Fibroblast of skin of abdomen (primary cell): ENCODE data around the gene ATF7IP2.
"Not testable (repeated sequence)": the region's sequence is repeated elsewhere in the genome, so short reads cannot be mapped to it uniquely, and the experiment has no call there.

Experiments used
- DNase-seq: peaks from one replicate; pipeline ENCODE4 v3.0.0-alpha.2; 2013

ATF7IP2 gene

DNA sequence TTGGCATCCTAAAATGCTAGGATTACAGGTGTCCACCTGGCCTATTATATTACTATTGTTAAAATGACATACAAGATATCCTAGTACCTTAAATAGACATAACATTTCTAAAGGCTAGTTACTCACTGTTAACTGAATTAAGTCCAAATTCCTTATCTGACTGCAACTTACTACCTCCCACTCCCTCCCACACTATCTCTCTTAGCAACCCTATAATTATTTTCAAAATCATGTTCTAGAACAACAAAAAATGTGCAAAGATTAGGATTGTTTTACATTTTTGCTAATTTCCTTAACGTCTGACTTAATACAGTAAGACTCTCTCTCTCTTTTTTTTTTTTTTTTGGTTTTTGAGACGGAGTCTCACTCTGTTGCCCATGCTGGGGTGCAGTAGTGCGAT lies 2.2 kb upstream of the ATF7IP2 start:
- DNase-seq: no peak

- DNase-seq: peak; percentile 4
Measured at GRCh38 chr16:10386517-10387100, 748 bp downstream of the ATF7IP2 start.

DNA sequence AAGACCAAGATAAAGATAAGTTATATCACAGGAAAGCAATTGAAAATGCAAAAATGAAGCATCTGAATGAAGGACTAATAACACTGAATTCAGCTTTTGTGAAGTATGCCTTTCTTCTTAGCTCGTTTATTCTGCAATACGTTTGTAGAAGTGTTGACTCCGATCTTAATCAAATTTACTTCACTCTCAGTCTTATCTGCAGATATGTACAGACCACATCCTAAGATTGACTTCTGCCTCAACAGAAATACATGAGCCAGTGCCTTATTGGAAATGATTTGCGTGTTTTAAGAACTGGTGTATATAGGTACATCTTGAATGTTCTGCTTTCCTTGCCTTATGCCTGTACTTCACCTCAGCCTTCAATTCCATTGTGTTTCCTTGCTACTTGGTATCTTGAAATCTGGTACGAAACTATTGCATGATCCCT lies 1.3 kb downstream of the ATF7IP2 start:
- no peak for DNase-seq

DNA sequence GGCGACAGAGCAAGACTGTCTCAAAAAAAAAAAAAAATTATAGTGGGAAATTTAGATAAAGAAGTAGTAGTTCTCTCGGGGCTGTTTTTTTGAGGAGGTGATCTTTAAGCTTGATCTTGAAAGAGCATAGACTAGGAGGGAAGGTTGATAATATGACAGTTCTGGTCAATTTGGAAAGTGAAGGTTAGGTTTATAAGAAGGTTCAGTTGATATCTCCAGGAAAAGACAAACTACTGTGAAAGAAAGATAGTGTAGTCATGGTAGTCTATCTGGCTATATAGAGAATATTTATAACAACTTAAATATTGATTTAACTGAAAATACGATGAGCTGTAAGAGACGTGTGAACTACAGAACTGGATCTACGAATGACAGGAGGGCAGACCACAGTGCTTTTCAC lies 3.1 kb downstream of the ATF7IP2 start:
- DNase-seq: no peak

DNA sequence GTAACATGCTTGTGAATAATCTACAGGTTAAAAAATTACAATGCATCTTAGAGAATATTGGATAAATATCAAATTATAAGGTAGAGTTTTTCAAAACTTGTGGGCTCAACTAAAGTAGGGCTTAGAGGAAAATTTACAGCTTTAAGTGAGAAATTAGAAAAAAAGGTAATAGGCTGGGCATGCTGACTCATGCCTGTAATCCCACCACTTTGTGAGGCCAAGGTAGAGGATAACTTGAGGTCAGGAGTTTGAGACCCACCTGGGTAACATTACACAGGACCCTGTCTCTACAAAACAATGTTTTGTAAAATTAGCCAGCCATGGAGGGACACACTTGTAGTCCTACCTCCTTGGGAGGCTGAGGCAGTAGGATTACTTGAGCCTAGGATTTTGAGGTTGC lies 4.5 kb downstream of the ATF7IP2 start:
- DNase-seq: no peak

- DNase-seq: no peak
Measured at GRCh38 chr16:10390867-10391266, 5.0 kb downstream of the ATF7IP2 start.

DNA sequence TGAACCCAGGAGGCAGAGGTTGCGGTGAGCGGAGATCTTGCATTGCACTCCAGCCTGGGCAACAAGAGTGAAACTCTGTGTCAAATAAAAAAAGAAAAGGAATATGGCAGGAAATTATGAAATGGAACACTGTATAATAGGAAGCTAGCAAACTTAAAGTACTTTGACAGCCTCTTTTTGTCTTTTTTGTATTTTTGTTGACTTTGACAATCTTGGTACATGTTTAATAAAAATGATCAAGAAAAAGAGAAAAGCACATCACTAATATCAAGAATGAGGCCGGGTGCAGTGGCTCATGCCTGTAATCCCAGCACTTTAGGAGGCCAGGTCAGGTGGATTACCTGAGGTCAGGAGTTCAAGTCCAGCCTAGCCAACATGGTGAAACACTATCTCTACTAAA lies 5.5 kb downstream of the ATF7IP2 start:
- DNase-seq: no peak

GRCh38 chr16:10402975-10403374 lies 17.1 kb downstream of the ATF7IP2 start:
- DNase-seq: no peak

DNA sequence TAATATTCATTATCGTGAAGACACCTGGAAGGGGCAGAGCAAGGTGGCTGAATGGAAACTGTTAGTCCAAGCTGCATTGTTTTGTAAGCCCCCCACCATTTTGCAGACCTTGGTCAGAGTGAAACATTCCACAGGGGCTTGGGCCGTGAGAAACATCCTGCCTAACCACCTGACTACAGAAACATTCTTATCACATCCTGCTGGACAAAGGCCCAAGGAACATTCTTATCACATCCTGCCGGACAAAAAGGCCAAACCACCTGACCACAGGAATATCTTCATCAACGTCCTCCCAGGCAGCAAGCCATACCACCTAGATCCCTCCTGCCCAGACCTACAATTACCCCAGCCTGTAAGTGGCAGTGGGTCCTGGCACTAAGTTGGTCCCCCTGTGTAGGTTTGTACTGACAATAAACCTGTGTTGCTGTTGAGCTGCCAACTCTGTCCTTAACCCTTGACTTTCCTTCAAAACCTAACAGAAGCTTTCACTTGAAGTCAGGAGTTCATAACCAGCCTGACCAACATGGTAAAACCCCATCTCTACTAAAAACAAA lies 19.6 kb downstream of the ATF7IP2 start:
- no peak for DNase-seq

GRCh38 chr16:10408824-10409381 lies 23.0 kb downstream of the ATF7IP2 start:
- no peak for DNase-seq

- DNase-seq: not testable (repeated sequence)
Measured at GRCh38 chr16:10409713-10410112, 23.9 kb downstream of the ATF7IP2 start.

GRCh38 chr16:10410469-10410868 lies 24.6 kb downstream of the ATF7IP2 start:
- DNase-seq: no peak

GRCh38 chr16:10412935-10413601 lies 27.2 kb downstream of the ATF7IP2 start:
- no peak for DNase-seq

GRCh38 chr16:10418204-10418603 lies 32.3 kb downstream of the ATF7IP2 start:
- not testable (repeated sequence) for DNase-seq

DNA sequence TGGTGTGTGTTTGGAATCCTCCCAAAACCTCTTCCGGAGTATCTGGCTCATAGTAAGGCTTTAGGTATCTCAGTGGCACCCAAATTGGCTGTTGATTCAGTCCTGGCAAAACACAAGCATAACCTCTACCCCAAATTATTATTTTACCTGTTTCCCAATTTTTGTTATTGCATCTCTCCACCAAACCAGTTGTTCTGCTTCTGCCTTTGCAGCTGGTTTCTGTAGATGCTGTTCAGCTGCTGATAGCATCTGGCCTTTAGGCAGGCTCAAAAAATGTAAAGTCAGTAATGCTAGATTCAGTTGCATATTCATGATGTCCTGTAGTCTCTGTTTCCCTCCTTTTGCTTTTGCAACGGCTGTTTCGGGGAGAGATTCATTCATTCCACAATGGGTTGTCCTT lies 33.8 kb downstream of the ATF7IP2 start:
- DNase-seq: no peak

- DNase-seq: no peak
Measured at GRCh38 chr16:10421596-10421995, 35.7 kb downstream of the ATF7IP2 start.

DNA sequence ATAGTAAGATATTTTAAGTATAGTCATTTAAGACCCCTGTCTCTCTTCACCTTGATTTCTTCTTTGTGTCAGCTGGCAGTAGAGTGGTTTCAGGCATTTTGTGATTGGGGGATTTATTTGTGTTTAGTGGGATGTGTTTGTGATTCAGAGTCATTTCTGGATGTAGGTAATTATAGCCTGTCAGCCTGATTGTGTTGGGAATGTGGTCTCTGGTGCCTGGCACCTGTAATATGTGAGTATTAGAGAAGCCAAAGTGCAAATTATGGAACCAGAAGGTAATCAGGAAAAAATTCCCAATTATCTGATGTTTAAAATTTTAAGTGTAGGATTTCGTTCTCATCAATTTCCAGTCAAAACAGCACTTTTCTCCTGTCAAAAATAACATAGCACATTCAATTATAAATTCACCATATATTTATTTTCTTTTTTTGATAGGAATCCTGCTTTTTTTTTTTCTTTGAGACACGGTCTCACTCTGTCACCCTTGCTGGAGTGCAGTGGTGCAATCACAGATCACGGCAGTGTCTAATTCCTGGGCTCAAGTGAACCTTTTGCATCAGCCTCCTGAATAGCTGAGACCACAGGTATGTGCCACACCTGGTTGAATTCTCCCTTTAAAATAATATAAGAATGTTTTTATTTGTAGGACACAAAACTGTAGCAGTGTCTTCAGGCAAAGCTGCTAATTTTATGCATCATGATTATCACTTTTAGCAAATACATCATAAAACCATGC lies 42.7 kb downstream of the ATF7IP2 start:
- no peak for DNase-seq

DNA sequence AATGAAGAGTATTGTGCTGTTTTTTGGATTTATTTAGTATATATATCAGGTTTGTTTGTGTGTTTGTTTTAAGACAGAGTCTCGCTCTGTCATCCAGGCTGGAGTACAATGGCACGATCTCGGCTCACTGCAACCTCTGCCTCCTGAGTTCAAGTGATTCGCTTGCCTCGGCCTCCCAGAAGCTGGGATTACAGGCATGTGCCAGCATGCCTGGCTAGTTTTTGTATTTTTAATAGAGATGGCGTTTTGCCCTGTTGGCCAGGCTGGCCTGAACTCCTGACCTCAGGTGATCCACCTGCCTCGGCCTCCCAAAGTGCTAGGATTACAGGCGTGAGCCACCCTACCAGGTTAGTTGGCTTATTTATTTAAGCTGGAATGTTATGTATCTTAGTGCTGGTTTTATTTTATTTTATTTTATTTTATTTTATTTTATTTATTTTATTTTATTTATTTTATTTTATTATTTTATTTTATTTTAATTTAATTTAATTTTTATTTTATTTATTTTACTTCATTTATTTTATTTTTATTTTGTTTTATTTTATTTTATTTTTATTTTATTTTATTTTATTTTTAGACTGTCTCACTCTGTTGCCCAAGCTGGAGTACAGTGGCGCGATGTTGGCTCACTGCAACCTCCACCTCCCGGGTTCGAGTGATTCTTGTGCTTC lies 43.6 kb downstream of the ATF7IP2 start:
- not testable (repeated sequence) for DNase-seq

DNA sequence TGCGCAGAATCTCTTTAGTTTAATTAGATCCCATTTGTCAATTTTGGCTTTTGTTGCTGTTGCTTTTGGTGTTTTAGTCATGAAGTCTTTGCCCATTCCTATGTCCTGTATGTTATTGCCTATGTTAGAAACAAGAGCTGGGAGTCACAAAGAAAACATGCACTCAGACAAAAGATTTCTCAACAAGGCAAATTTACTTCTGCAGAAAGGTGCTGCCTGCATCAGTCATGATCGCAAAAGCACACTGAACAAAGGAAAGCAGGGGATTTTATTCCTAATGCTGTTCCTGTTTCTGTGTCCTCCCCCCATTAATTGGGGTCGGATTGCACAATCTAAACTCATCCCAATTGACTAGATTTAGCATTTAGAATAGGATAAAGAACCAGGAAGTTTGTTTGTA lies 55.9 kb downstream of the ATF7IP2 start:
- DNase-seq: no peak

DNA sequence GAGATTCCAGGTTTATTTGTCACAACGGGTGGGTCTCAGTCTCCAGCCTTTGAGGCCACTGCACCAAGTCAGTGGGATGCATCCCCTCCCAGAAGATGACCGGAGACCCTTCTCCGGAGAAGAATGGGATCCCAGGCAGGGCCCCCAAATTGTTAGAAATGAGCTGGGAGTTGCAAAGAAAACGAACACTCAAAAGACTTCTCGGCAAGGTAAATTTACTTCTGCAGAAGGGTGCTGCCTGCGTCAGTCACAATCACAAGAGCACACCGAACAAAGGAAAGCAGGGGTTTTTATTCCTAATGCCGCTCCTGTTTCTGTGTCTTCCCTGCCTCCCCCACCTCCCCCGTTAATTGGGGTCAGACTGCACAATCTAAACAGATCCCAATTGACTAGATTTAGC lies 61.4 kb downstream of the ATF7IP2 start:
- DNase-seq: no peak

GRCh38 chr16:10452208-10453158 lies 66.6 kb downstream of the ATF7IP2 start:
- not testable (repeated sequence) for DNase-seq

DNA sequence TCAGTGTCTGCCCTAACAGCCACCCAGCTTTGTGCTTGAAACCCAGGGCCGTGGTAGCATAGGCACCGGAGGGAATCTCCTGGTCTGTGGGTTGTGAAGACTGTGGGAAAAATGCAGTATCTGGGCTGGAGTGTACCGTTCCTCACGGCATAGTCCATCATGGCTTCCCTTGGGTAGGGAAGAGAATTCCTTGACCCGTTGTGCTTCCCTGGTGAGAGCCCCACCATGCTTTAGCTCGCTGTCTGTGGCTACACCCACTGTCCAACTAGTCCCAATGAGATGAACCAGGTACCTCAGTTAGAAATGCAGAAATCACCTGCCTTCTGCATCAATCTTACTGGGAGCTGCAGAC lies 67.3 kb downstream of the ATF7IP2 start:
- no peak for DNase-seq
